Fibroblast of the aortic adventitia (primary cell): ENCODE data around the gene CD96. TPM values are rescaled to one million over a fixed set of nuclear protein-coding genes. Genes with fewer than 3 reads are reported as not detected.

ENCODE experiments used
- DNase-seq: peaks from one replicate; pipeline ENCODE4 v3.0.0-alpha.2; 2010; ENCODE audit warnings: low read depth
- H3K4me3 ChIP-seq: 2 replicates; pipeline ENCODE4 v1.5.1; 2011; ENCODE audit warnings: low read depth, mild to moderate bottlenecking, control low read depth, low read length, moderate library complexity
- CTCF ChIP-seq: IDR thresholded peaks from 2 replicates; pipeline ENCODE4 v1.5.1; 2011; ENCODE audit warnings: mild to moderate bottlenecking, low read length, control low read depth, inconsistent platforms; ENCODE audit not compliant: insufficient read depth
- total RNA-seq: library from RNA; depleted of rRNA; stranded (reverse); fragments of >200 nt; gene quantifications from 2 replicates; pipeline ENCODE4 v1.2.3, GENCODE V29; 2012; ENCODE audit warnings: low replicate concordance

The CD96 gene
- total RNA-seq, 1 donor = 0.09 TPM

GRCh38 chr3:111605018-111605417, 63.0 kb downstream of the CD96 start:
- TF ChIP-seq CTCF = no peak
- no peak overlapping the region for H3K4me3 ChIP-seq
- DNase-seq = no peak

GRCh38 chr3:111605493-111605892, 63.5 kb downstream of the CD96 start:
- no peak overlapping the region for H3K4me3 ChIP-seq
- no peak for DNase-seq
- no peak for TF ChIP-seq CTCF

GRCh38 chr3:111607240-111607920, 65.4 kb downstream of the CD96 start:
- no peak for TF ChIP-seq CTCF
- H3K4me3 ChIP-seq = no peak overlapping the region
- no peak for DNase-seq

- TF ChIP-seq CTCF = no peak
- DNase-seq = no peak
- H3K4me3 ChIP-seq = no peak overlapping the region
These were observed 66.4 kb downstream of the CD96 start for GRCh38 chr3:111608383-111608782.

GRCh38 chr3:111609700-111610099, 67.7 kb downstream of the CD96 start:
- no peak for DNase-seq
- TF ChIP-seq CTCF = no peak

GRCh38 chr3:111610189-111610588, 68.2 kb downstream of the CD96 start:
- no peak for TF ChIP-seq CTCF
- H3K4me3 ChIP-seq = no peak overlapping the region
- no peak for DNase-seq

More at GRCh38 chr3:111609700-111610099, 67.7 kb downstream of the CD96 start:
- no peak overlapping the region for H3K4me3 ChIP-seq

GRCh38 chr3:111610612-111611054, 68.6 kb downstream of the CD96 start:
- TF ChIP-seq CTCF = no peak
- no peak overlapping the region for H3K4me3 ChIP-seq
- no peak for DNase-seq
